GM12875 (cell line): ENCODE results near the gene CREG1.

Experiments
- H3K4me3 ChIP-seq: one replicate; pipeline ENCODE4 v1.5.1; 2011; ENCODE audit warnings: low read depth, low read length, control low read depth
- TF ChIP-seq, protein P1 (sequence below): IDR thresholded peaks from 2 replicates; pipeline ENCODE4 v1.5.1; 2011; ENCODE audit warnings: low read depth, mild to moderate bottlenecking, control low read depth, inconsistent platforms, low read length, moderate library complexity, borderline replicate concordance; ENCODE audit not compliant: insufficient read depth

Gene CREG1

DNA sequence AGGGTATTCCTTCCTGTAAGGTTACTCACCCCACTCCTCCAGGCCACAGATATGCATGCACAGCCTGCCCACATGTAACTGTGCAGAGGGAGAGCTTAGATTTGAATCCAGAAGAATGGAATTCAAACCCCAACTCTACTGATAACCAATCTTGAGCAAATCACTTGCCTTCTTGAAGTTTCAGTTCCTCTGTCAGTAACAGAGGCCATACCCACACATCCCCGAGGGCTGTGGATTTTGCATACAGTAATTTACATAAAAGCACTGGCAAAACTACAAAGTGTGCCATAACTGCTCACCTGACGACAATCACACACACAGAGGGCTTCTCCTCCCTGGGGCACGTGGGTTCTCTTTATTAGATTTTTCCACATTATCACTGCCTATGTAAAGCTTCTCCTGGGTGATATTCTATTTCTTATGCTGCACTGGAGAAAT, 53.9 kb downstream of the CREG1 start:
- TF ChIP-seq, protein P1, sequence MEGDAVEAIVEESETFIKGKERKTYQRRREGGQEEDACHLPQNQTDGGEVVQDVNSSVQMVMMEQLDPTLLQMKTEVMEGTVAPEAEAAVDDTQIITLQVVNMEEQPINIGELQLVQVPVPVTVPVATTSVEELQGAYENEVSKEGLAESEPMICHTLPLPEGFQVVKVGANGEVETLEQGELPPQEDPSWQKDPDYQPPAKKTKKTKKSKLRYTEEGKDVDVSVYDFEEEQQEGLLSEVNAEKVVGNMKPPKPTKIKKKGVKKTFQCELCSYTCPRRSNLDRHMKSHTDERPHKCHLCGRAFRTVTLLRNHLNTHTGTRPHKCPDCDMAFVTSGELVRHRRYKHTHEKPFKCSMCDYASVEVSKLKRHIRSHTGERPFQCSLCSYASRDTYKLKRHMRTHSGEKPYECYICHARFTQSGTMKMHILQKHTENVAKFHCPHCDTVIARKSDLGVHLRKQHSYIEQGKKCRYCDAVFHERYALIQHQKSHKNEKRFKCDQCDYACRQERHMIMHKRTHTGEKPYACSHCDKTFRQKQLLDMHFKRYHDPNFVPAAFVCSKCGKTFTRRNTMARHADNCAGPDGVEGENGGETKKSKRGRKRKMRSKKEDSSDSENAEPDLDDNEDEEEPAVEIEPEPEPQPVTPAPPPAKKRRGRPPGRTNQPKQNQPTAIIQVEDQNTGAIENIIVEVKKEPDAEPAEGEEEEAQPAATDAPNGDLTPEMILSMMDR: no peak
- H3K4me3 ChIP-seq: no peak overlapping the region

DNA sequence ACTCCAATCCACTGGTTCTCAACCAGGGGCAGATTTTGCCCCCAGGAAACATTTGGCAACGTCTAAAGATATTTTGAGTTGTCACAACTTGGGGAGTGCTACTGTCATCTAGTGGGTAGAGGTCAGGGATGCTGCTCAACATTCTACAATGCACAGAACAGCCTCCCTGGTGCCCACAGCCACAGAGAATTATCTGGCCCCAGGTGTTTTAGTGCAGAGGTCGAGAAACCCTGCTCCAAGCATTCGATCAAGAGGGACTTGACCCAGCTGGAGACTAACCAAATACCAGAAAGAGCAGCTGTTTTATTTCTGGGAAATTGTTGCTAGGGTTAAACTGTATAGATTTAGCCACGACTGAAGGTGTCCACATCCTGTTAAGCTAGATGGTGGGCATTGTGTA, 54.5 kb downstream of the CREG1 start:
- no peak overlapping the region for H3K4me3 ChIP-seq
- TF ChIP-seq, protein P1: no peak

DNA sequence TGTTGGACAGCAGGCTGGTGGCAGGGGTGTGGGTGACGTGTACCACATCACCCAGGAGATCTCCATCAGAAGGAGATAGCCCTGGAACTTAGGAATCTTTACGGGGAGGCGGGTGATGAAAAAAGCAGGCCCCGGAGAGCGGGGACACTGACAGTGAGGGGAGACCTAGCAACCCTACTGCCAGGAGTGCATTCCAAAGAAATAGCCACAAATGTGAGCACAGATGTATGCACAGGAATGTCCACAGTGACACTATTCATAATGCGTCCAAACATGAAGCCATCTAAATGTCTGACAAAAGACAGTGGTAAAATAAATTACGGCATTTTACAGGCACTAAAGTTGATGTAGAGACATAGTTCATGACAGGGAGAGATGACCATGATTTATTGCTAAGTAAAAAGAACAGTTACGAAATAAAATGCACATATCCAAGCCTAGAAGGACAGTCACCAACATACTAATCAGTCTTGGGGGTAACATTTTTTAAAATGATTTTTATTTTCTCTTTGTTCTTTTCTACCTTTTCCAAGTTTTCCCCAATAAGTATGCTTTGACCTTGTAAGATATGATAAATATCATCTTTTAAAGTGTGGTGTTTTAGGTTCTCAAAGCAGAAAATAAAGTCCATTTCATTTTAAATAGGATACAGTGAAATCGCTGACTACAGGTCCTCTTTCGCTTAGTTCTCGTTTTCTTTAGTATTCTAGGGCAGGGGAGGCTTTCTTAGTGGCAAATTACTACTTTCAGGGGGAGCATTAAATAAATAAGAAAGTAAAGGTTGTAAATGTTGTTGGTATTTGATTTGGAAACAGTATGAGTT, 56.6 kb downstream of the CREG1 start:
- TF ChIP-seq, protein P1: no peak
- no peak overlapping the region for H3K4me3 ChIP-seq

DNA sequence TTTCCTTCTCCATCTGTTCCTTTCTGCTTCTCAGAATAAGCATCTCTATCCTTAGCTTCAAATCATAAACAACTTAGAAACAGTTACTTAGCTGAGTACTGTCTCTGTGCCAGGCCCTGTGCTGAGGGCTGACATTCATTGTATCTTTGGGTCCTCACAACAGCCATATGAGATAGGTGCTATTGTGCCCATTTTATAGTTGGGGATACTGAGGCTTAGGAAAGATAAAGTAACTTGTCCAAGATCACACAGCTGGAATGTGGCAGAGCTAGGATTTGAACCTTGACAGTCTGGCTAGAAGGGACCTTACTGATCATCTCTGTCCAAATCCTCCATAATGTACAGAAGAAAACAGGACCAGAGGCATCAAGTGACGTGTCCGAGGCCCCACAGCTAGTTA, 60.2 kb downstream of the CREG1 start:
- TF ChIP-seq, protein P1: no peak
- H3K4me3 ChIP-seq: no peak overlapping the region

DNA sequence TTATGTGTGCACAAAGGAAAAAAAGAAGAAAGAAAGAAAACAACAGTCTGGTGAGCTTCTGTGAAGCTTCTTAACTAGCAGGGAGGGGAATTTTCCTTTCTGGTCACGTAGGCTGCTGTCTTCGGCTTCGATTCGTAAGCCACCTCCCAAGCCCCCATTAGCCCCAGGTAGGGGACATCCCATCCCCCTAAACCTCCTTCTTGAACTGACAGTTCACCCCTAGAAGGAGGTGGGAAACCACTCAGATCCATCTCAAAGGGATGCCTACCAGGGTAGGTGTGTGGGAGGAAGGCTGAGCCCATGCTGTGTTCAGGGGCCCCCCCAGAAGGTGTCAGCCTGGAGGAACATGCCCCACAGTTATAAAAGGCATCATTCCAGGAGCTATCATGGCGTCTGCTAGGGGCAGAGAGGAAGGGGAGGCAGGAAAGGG, 61.1 kb downstream of the CREG1 start:
- H3K4me3 ChIP-seq: no peak overlapping the region
- TF ChIP-seq, protein P1: no peak

DNA sequence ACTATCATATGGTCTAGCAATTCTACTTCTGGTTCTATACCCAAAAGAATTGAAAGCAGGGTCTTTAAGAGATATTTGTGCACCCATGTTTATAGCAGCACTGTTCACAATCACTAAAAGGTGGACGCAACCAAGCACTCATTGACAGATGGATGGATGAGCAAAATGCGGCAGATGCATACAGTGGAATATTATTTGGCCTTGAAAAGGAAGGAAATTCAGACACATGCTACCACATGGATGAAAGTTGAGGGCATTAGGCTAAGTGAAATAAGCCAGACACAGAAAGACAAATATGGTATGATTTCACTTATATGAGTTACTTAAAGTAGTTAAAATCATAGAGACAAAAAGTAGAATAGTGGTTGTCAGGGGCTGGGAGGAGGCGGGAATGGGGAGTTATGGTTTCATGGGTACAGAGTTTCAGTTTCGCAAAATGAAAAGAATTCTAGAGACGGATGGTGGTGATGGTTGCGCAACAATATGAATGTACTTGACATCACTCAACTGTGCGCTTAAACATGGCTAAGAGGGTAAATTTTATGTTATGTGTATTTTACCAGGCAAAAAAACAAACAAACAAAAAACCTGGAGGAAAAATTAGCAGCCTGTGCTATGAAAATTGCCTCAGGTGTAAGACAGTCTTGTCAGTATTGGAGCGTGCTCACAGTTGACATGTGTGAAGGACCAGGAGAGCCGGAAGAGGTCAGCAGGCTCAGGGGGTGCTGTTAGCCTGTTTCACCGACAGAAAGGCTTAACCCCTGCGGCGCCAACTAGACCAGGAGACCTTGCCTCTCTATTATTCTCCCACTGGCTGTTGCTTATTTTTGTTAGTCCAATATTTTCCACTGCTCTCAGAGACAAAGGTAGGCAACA, 61.7 kb downstream of the CREG1 start:
- TF ChIP-seq, protein P1: no peak

More for the DNA sequence above, 61.7 kb downstream of the CREG1 start:
- no peak overlapping the region for H3K4me3 ChIP-seq
